Stimulated activated naive CD4-positive, alpha-beta T cell (primary cell): Measurements from ENCODE around the gene XYLT1.

Experiments used
- DNase-seq, 6 experiments: peaks; one replicate each; lab custom pipeline; 2025; lab: John Stamatoyannopoulos, UW

Gene XYLT1

GRCh38 chr16:17230932-17231581, 239.7 kb downstream of the XYLT1 start:
- DNase-seq, result no peak

GRCh38 chr16:17229766-17230165, 241.0 kb downstream of the XYLT1 start:
- DNase-seq, result no peak

GRCh38 chr16:17229131-17229530, 241.6 kb downstream of the XYLT1 start:
- DNase-seq, result no peak

- DNase-seq, result no peak
Measured at GRCh38 chr16:17228708-17229055, 242.1 kb downstream of the XYLT1 start.

- DNase-seq, result no peak
Measured at GRCh38 chr16:17228048-17228707, 242.6 kb downstream of the XYLT1 start.

GRCh38 chr16:17227278-17227677, 243.5 kb downstream of the XYLT1 start:
- no peak for DNase-seq

- DNase-seq, result no peak
Measured at GRCh38 chr16:17225541-17225940, 245.2 kb downstream of the XYLT1 start.

GRCh38 chr16:17224879-17225281, 245.9 kb downstream of the XYLT1 start:
- no peak for DNase-seq

GRCh38 chr16:17224350-17224749, 246.4 kb downstream of the XYLT1 start:
- no peak for DNase-seq

GRCh38 chr16:17223576-17223975, 247.2 kb downstream of the XYLT1 start:
- DNase-seq, result no peak

GRCh38 chr16:17222871-17223401, 247.8 kb downstream of the XYLT1 start:
- no peak for DNase-seq

GRCh38 chr16:17219991-17220390, 250.8 kb downstream of the XYLT1 start:
- no peak for DNase-seq

- DNase-seq, result no peak
Measured at GRCh38 chr16:17215936-17216335, 254.8 kb downstream of the XYLT1 start.

GRCh38 chr16:17215306-17215705, 255.5 kb downstream of the XYLT1 start:
- no peak for DNase-seq

GRCh38 chr16:17213974-17214373, 256.8 kb downstream of the XYLT1 start:
- no peak for DNase-seq

- peak in 3 of 6 experiments; percentile 24 to 50 (median 42) for DNase-seq
Measured at GRCh38 chr16:17213025-17213424, 257.7 kb downstream of the XYLT1 start.

GRCh38 chr16:17212606-17213005, 258.2 kb downstream of the XYLT1 start:
- DNase-seq, result no peak

GRCh38 chr16:17211797-17212196, 259.0 kb downstream of the XYLT1 start:
- DNase-seq, result peak in 3 of 6 experiments; percentile 6 to 41 (median 22)

GRCh38 chr16:17206712-17207111, 264.0 kb downstream of the XYLT1 start:
- DNase-seq, result no peak

- DNase-seq, result no peak
Measured at GRCh38 chr16:17205279-17206211, 265.2 kb downstream of the XYLT1 start.

GRCh38 chr16:17204644-17205043, 266.1 kb downstream of the XYLT1 start:
- no peak for DNase-seq

GRCh38 chr16:17204206-17204605, 266.6 kb downstream of the XYLT1 start:
- no peak for DNase-seq

GRCh38 chr16:17203424-17203823, 267.3 kb downstream of the XYLT1 start:
- no peak for DNase-seq
